AG04450 (cell line): Measurements from ENCODE around the gene DNMT3L. TPM values are rescaled to one million over a fixed set of nuclear protein-coding genes. Genes with fewer than 3 reads are reported as not detected.

Experiments
- CTCF ChIA-PET: fragments of 300-600, 350-600 bp; formaldehyde crosslinking; extraction: SDS; loops from one replicate; lab custom pipeline; 2022; ENCODE audit warnings: antibody characterized with exemption, inconsistent platforms; lab: Charles Lee
- POLR2A ChIA-PET: fragments of 350-600 bp; formaldehyde crosslinking; extraction: SDS; loops from one replicate; lab custom pipeline; 2021; ENCODE audit warnings: antibody characterized with exemption, inconsistent platforms; lab: Yijun Ruan, JAX
- DNase-seq: peaks from one replicate; pipeline ENCODE4 v3.0.0-alpha.2; 2011; ENCODE audit warnings: low read depth, low spot score
- H3K27ac ChIP-seq: one replicate; pipeline ENCODE4 v1.5.1; 2012; ENCODE audit warnings: low read depth, low read length, control low read depth
- H3K27me3 ChIP-seq: one replicate; pipeline ENCODE4 v1.6.0; 2012; ENCODE audit warnings: low read length; ENCODE audit not compliant: control insufficient read depth, insufficient read depth
- H3K4me3 ChIP-seq: 2 replicates; pipeline ENCODE4 v1.5.1; 2011; ENCODE audit warnings: mild to moderate bottlenecking, low read depth, low read length, control low read depth
- H3K9me3 ChIP-seq: 2 replicates; pipeline ENCODE4 v1.5.1; 2012; ENCODE audit warnings: low read length; ENCODE audit not compliant: control insufficient read depth, insufficient read depth
- CTCF ChIP-seq: IDR thresholded peaks from 2 replicates; pipeline ENCODE4 v1.5.1; 2011; ENCODE audit warnings: low read depth, low read length, control low read depth, inconsistent platforms
- polyA plus RNA-seq: library from polyadenylated mRNA; depleted of rRNA; stranded (reverse); fragments of >200 nt; gene quantifications from 2 replicates; pipeline ENCODE4 v1.2.3, GENCODE V29; 2011

The DNMT3L gene
- polyA plus RNA-seq, 1 experiment, result not detected

- Histone ChIP-seq H3K27ac (no peak overlapping the region), H3K4me3 (no peak overlapping the region), H3K27me3 (peaks cover 21% of the 10 kb centered on the region), H3K9me3 (no peaks in the 10 kb centered on the region)
- POLR2A ChIA-PET, result no interaction called here
- CTCF ChIA-PET, result no interaction called here
- DNase-seq, result no peak
- TF ChIP-seq CTCF, result no peak
Measured at GRCh38 chr21:44291936-44292811, 30.5 kb upstream of the DNMT3L start.

GRCh38 chr21:44291078-44291935 lies 29.6 kb upstream of the DNMT3L start:
- Histone ChIP-seq H3K27me3 (peaks cover 26% of the 10 kb centered on the region), H3K4me3 (no peak overlapping the region), H3K9me3 (no peaks in the 10 kb centered on the region), H3K27ac (no peak overlapping the region)
- POLR2A ChIA-PET, result no interaction called here
- TF ChIP-seq CTCF, result no peak
- DNase-seq, result no peak
- CTCF ChIA-PET, result no interaction called here

- no peak for DNase-seq
- no peak for TF ChIP-seq CTCF
- Histone ChIP-seq H3K27ac (no peak overlapping the region), H3K9me3 (no peaks in the 10 kb centered on the region; the same call in 1 of the 2 replicates), H3K4me3 (no peak overlapping the region), H3K27me3 (peaks cover 25% of the 10 kb centered on the region)
- ChIA-PET POLR2A (no interaction called here), CTCF (no interaction called here)
Measured at GRCh38 chr21:44290327-44291077, 28.8 kb upstream of the DNMT3L start.

- ChIA-PET CTCF (no interaction called here), POLR2A (no interaction called here)
- Histone ChIP-seq H3K9me3 (no peaks in the 10 kb centered on the region; the same call in 1 of the 2 replicates), H3K27ac (no peak overlapping the region), H3K4me3 (no peak overlapping the region), H3K27me3 (peaks cover 29% of the 10 kb centered on the region)
- no peak for DNase-seq
- no peak for TF ChIP-seq CTCF
Measured at GRCh38 chr21:44289381-44290010, 27.8 kb upstream of the DNMT3L start.
